A549 treated with AZD9567 at 1 μM for 4 hours (cell line): ENCODE data around the gene GNL3. TPM values are rescaled to one million over a fixed set of nuclear protein-coding genes. Genes with fewer than 3 reads are reported as not detected.

Experiments used
- total RNA-seq: library from RNA; stranded (reverse); fragments of 200-300 nt; extraction: Qiagen RNA extraction; gene quantifications from 5 replicates; pipeline ENCODE4 v1.2.3, GENCODE V29; 2022; ENCODE audit not compliant: insufficient read depth

Gene GNL3
- 94.1 to 107 TPM (median 101 TPM) in 5 replicates for total RNA-seq

GRCh38 chr3:52685709-52686691 is at the start of gene GNL3, which contains the start of gene PBRM1:
Gene GNL3, plus strand, starts transcription at chr3:52686032. Its CDS starts 61 bp downstream, at chr3:52686093.
Gene PBRM1, minus strand, starts transcription at chr3:52685913.

DNA sequence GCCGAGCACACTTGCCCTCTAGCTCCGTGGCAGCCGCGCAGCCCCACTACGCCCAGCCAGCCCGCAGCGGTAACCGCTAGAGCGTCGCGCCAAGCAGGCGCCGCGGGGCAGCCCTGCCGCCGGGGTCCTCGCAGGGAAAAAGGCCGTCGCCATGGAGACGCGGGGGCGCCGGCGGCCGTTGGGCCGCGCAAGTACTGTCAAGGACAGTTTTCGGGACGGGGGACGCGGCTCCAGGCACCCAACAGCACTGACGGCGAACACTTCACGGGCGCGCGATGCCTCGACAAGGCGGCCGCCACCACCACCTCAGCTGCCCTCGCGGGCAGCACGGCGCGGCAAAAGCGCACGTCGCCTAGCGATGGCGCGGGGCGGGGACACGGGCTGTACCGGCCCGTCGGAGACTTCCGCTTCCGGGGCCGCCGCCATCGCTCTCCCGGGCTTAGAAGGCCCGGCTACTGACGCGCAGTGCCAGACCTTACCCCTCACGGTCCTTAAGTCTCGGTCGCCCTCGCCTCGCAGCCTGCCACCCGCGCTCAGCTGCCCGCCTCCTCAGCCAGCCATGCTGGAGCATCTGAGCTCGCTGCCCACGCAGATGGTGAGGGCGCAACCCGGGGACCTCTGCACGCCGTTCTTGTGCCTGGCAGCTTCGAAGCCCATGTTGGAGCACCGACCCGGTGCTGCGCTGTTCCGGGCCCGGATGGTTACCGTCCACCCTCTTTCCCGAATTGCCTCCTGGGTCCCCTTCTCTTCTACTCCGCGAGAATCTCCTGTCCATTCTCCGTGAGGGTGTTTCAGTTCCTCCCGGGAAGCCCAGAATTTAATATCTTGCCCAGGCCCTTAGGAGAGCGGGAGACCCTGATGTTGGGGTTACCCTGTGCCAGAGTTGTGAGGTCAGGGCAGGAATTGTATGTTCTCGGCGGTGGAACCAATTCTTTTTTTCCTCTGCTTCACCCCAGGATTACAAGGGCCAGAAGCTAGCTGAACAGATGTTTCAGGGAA is 20.2 kb downstream of the GNL3 start, which contains the start of the genes GLT8D1 and SPCS1:
Gene GLT8D1 (minus strand): TSS at position 104 of the 999 bp plus-strand sequence. CDS start 5,331 bp downstream, outside the sequence.
Gene SPCS1 (plus strand): TSS at position 419 of the 999 bp plus-strand sequence. CDS start 141 bp downstream, at position 560.

Other genes starting within 250 kb of the GNL3 start
- 0.07 to 0.17 TPM (median 0.15 TPM) in 4 of 5 replicates, not detected in the other for gene SEMA3G, start 240.9 kb upstream of the GNL3 start, total RNA-seq
- 0.78 to 4.7 TPM (median 1.3 TPM) in 5 replicates for gene TNNC1, start 232.0 kb upstream of the GNL3 start, total RNA-seq
- 12.5 to 19.7 TPM (median 16.1 TPM) in 5 replicates for gene NISCH, start 230.4 kb upstream of the GNL3 start, total RNA-seq
- 0.03 to 0.11 TPM (median 0.06 TPM) in 4 of 5 replicates, not detected in the other for gene STAB1, start 190.7 kb upstream of the GNL3 start, total RNA-seq
- 68.5 to 107 TPM (median 101 TPM) in 5 replicates for gene NT5DC2, start 152.2 kb upstream of the GNL3 start, total RNA-seq
- 56.4 to 73.8 TPM (median 65.5 TPM) in 5 replicates for gene UQCC5, start 149.4 kb upstream of the GNL3 start, total RNA-seq
- gene PBRM1, start 119 bp upstream of the GNL3 start, total RNA-seq, result 12.6 to 21.7 TPM (median 15.8 TPM) in 5 replicates
- gene GLT8D1, start 19.8 kb downstream of the GNL3 start, total RNA-seq, result 29.9 to 38.2 TPM (median 36.9 TPM) in 5 replicates
- 138 to 170 TPM (median 167 TPM) in 5 replicates for gene SPCS1, start 20.1 kb downstream of the GNL3 start, total RNA-seq
- gene NEK4, start 84.9 kb downstream of the GNL3 start, total RNA-seq, result 10.5 to 17.8 TPM (median 13.6 TPM) in 5 replicates
- 0.06 TPM in 1 of 5 replicates, not detected in the others for gene ITIH1, start 91.6 kb downstream of the GNL3 start, total RNA-seq
- gene ITIH3, start 108.8 kb downstream of the GNL3 start, total RNA-seq, result 0.06 to 0.21 TPM (median 0.09 TPM) in 4 of 5 replicates, not detected in the other
- gene ITIH4, start 144.6 kb downstream of the GNL3 start, total RNA-seq, result 0.59 to 1.5 TPM (median 1.1 TPM) in 4 of 5 replicates, not detected in the other
- 0.35 TPM in 1 of 5 replicates, not detected in the others for gene MUSTN1, start 149.0 kb downstream of the GNL3 start, total RNA-seq
- gene STIMATE, start 211.5 kb downstream of the GNL3 start, total RNA-seq, result 6.8 to 11.6 TPM (median 8.2 TPM) in 5 replicates